Panc1 (cell line): ENCODE data around the gene AAK1. TPM values are rescaled to one million over a fixed set of nuclear protein-coding genes. Genes with fewer than 3 reads are reported as not detected.
A peak's percentile ranks its signal among the peaks of the same experiment; 100 is the strongest.

Experiments used
- ATAC-seq: fragments of 200-7000 bp; cut with Tn5 transposase; 2 replicates; pipeline ENCODE4 v1.9.1; 2020; ENCODE audit warnings: mild to moderate bottlenecking, moderate library complexity
- BruUV-seq: library from RNA; stranded (reverse); fragments of 400-500 nt; replicated peaks from 2 replicates; lab custom pipeline; 2021; lab: Mats Ljungman, UMichigan
- CTCF ChIA-PET: fragments of 300-600 bp; sonication (Branson Sonifier 250); formaldehyde crosslinking; loops from one replicate; lab custom pipeline; 2022; ENCODE audit warnings: antibody characterized with exemption; lab: Charles Lee
- POLR2A ChIA-PET: fragments of 300-600 bp; sonication (Branson Sonifier 250); formaldehyde crosslinking; loops from one replicate; lab custom pipeline; 2022; ENCODE audit warnings: antibody characterized with exemption; lab: Charles Lee
- DNase-seq: peaks from one replicate; pipeline ENCODE4 v3.0.0-alpha.2; 2010; ENCODE audit warnings: low read depth, low spot score
- H3K27ac ChIP-seq: 2 replicates; pipeline ENCODE4 v1.5.1; 2011; ENCODE audit warnings: mild to moderate bottlenecking, low read length, inconsistent platforms
- H3K27me3 ChIP-seq: fragments of 200-500 bp; sonication (Bioruptor generic); 2 replicates; pipeline ENCODE4 v1.6.0; 2014; ENCODE audit warnings: low read length, inconsistent platforms; ENCODE audit not compliant: control insufficient read depth, insufficient read depth
- H3K36me3 ChIP-seq: fragments of 200-500 bp; sonication (Bioruptor generic); 2 replicates; pipeline ENCODE4 v1.5.1; 2014; ENCODE audit warnings: inconsistent platforms, mild to moderate bottlenecking, low read length, moderate library complexity; ENCODE audit not compliant: control insufficient read depth, insufficient read depth
- H3K4me1 ChIP-seq: 2 replicates; pipeline ENCODE4 v1.5.1; 2011; ENCODE audit warnings: inconsistent platforms, mild to moderate bottlenecking, low read length, moderate library complexity; ENCODE audit not compliant: control insufficient read depth, insufficient read depth
- H3K4me3 ChIP-seq, 2 experiments: 2 replicates each; pipeline ENCODE4 v1.5.1; 2011 to 2012; ENCODE audit warnings: low read depth in 2 of 2, low read length in 2 of 2, mild to moderate bottlenecking in 2 of 2, inconsistent platforms in 1 of 2, moderate library complexity in 1 of 2
- H3K9me3 ChIP-seq: fragments of 200-500 bp; sonication (Bioruptor generic); 2 replicates; pipeline ENCODE4 v1.5.1; 2014; ENCODE audit warnings: low read depth, mild to moderate bottlenecking, inconsistent platforms, low read length, moderate library complexity; ENCODE audit not compliant: control insufficient read depth, insufficient read depth
- CTCF ChIP-seq: fragments of 450-650 bp; IDR thresholded peaks from 2 replicates; pipeline ENCODE4 v1.5.1; 2017; ENCODE audit warnings: mild to moderate bottlenecking
- POLR2AphosphoS5 ChIP-seq: IDR thresholded peaks from 2 replicates; pipeline ENCODE4 v1.6.1; 2012; ENCODE audit warnings: mild to moderate bottlenecking, low read depth, low read length, moderate library complexity
- REST ChIP-seq, 2 experiments: IDR thresholded peaks; 2 replicates each; pipeline ENCODE4 v1.6.1; 2011 to 2012; ENCODE audit warnings: low read depth in 2 of 2, control low read depth in 1 of 2, low read length in 1 of 2, mild to moderate bottlenecking in 1 of 2, moderate library complexity in 1 of 2; ENCODE audit not compliant: insufficient read depth in 1 of 2
- SIN3A ChIP-seq: IDR thresholded peaks from 2 replicates; pipeline ENCODE4 v1.6.1; 2012; ENCODE audit warnings: low read depth, mild to moderate bottlenecking, low read length, moderate library complexity, borderline replicate concordance; ENCODE audit not compliant: insufficient read depth
- TCF7L2 ChIP-seq: IDR thresholded peaks from 2 replicates; pipeline ENCODE4 v1.6.1; 2011; ENCODE audit warnings: mild to moderate bottlenecking, low read depth, low read length, inconsistent platforms
- in situ Hi-C: cut with HindIII; loops from 2 replicates; pipeline ENCODE4 v1.10.0; 2016; ENCODE audit warnings: low sequenced_read_pairs, low pct_unique_long_range_greater_than_20kb
- intact Hi-C: fragments of 100-400 bp; cut with micrococcal nuclease; formaldehyde crosslinking; loops from one replicate; pipeline ENCODE4 v1.10.0; 2022; ENCODE audit not compliant: unreplicated experiment
- total RNA-seq: library from RNA; stranded (reverse); gene quantifications from one replicate; pipeline ENCODE4 v1.2.1, GENCODE V29; 2021; ENCODE audit not compliant: unreplicated experiment

AAK1 gene
- total RNA-seq, 1 experiment from 2014 or later = 123 TPM

DNA sequence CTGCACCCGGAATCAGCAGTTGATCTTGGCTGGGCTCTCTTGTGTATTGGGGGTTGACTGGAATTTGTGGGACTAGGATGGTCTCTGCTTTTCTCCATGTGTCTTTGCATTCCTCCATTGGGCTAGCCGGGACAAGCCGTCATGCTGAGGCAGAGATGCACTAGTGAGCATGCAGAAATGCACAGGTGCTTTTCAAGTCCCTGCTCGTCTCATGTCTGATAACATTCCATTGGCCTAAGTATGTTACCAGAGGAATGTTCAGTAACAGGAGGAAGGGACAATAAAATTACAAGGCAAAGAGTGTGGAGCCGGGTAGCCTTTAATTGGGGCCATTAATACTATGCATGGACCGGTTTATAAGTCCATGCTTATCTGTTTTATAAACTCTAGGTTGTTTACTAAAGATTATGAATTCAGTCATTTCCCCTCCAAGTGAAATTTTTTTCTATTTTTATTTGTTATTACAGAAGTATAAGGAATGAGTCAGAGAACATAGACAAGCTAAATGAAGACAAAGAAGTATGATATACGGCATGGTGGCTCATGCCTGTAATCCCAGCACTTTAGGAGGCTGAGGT lies 24.4 kb upstream of the AAK1 start:
- no peaks in the 10 kb centered on the region for H3K9me3 ChIP-seq
- ATAC-seq (peak; percentile 96), DNase-seq (no peak)
- ChIA-PET CTCF (no interaction called here), POLR2A (no interaction called here)
- in situ Hi-C loops = no loop called here
- H3K36me3 ChIP-seq = no peaks in the 10 kb centered on the region
- intact Hi-C loops = no loop called here
- H3K4me1 ChIP-seq = peaks cover 15% of the 10 kb centered on the region
- TF ChIP-seq POLR2AphosphoS5 (no peak), TCF7L2 (peak; percentile 96), REST (IDR thresholded peaks at IDR 0.05; ENCODE audit: insufficient read depth in 1 of 2, low read depth in 2 of 2, low read length in 1 of 2) (no peak), SIN3A (no peak), CTCF (no peak)
- BruUV-seq = no TSS peak
- no peak overlapping the region for H3K4me3 ChIP-seq
- H3K27me3 ChIP-seq = no peaks in the 10 kb centered on the region
- H3K27ac ChIP-seq = peak overlapping the region; percentile 83

DNA sequence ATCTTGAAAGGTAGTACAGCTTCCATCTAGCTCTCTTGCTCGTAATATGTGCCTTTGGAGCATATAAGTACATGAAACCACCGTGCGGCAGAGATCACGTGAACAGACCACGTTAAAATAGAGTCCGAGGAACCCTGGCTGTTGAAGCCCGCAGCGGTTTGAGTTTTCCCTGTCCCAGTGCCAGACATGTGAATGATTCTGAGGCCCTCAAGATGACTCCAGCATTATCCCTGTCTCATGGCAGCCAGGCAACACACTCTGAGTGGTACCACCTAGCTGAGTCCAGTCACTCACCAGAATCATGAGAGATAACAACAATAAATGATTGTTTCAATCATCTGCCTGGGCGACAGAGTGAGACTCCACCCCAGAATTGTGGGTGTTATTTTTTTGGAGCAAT lies 21.6 kb upstream of the AAK1 start:
- no peak for ATAC-seq
- TF ChIP-seq SIN3A (no peak), TCF7L2 (no peak), POLR2AphosphoS5 (no peak), CTCF (no peak), REST (IDR thresholded peaks at IDR 0.05; ENCODE audit: insufficient read depth in 1 of 2, low read depth in 2 of 2, low read length in 1 of 2) (no peak)
- H3K9me3 ChIP-seq = no peaks in the 10 kb centered on the region
- H3K27me3 ChIP-seq = no peaks in the 10 kb centered on the region
- peaks cover 15% of the 10 kb centered on the region for H3K4me1 ChIP-seq
- CTCF ChIA-PET = no interaction called here
- H3K4me3 ChIP-seq = no peak overlapping the region
- no peaks in the 10 kb centered on the region for H3K36me3 ChIP-seq
- POLR2A ChIA-PET = no interaction called here
- peak overlapping the region; percentile 55; the same call in 1 of the 2 replicates for H3K27ac ChIP-seq
- no peak for DNase-seq
- in situ Hi-C loops (no loop called here), intact Hi-C loops (no loop called here)
- BruUV-seq = no TSS peak
